IPS-18c (cell line): Measurements from ENCODE around the gene RFK.
"Not testable (repeated sequence)": the region's sequence is repeated elsewhere in the genome, so short reads cannot be mapped to it uniquely, and the experiment has no call there.

Source experiments
- H3K4me3 ChIP-seq: 2 replicates; pipeline ENCODE4 v1.7.0; 2013; ENCODE audit warnings: low read depth, mild to moderate bottlenecking, low read length, moderate library complexity; ENCODE audit not compliant: insufficient read depth
- H3K9me3 ChIP-seq: one replicate; pipeline ENCODE4 v1.6.1; 2013; ENCODE audit warnings: mild to moderate bottlenecking, low read length, moderate library complexity; ENCODE audit not compliant: control insufficient read depth, insufficient read depth

The RFK gene

GRCh38 chr9:76394195-76394959 is at the start of gene RFK:
Gene RFK (minus strand): TSS chr9:76394426. CDS start chr9:76394171, 255 bp downstream.
- no peaks in the 10 kb centered on the region for H3K9me3 ChIP-seq

GRCh38 chr9:76443887-76444286 is 49.7 kb upstream of the RFK start:
- no peak overlapping the region for H3K4me3 ChIP-seq
- peaks cover 2% of the 10 kb centered on the region for H3K9me3 ChIP-seq

More at GRCh38 chr9:76394195-76394959, at the start of gene RFK:
- peak within 1 kb of the TSS; percentile 88 for H3K4me3 ChIP-seq

- no peak overlapping the region for H3K4me3 ChIP-seq
- H3K9me3 ChIP-seq: peaks cover 2% of the 10 kb centered on the region
Measured at GRCh38 chr9:76441551-76442322, 47.5 kb upstream of the RFK start.

- Histone ChIP-seq H3K4me3 (no peak overlapping the region), H3K9me3 (no peaks in the 10 kb centered on the region)
Measured at GRCh38 chr9:76438841-76439588, 44.8 kb upstream of the RFK start.

GRCh38 chr9:76437017-76437699 is 42.9 kb upstream of the RFK start:
- not testable (repeated sequence) for H3K4me3 ChIP-seq, H3K9me3 ChIP-seq

GRCh38 chr9:76434897-76435296 is 40.7 kb upstream of the RFK start:
- H3K4me3 ChIP-seq, H3K9me3 ChIP-seq: not testable (repeated sequence)

- H3K4me3 ChIP-seq: no peak overlapping the region
- peaks cover 2% of the 10 kb centered on the region for H3K9me3 ChIP-seq
Measured at GRCh38 chr9:76433836-76434235, 39.6 kb upstream of the RFK start.

GRCh38 chr9:76433406-76433805 is 39.2 kb upstream of the RFK start:
- Histone ChIP-seq H3K9me3 (peaks cover 2% of the 10 kb centered on the region), H3K4me3 (no peak overlapping the region)

GRCh38 chr9:76431601-76432000 is 37.4 kb upstream of the RFK start:
- peaks cover 2% of the 10 kb centered on the region for H3K9me3 ChIP-seq
- H3K4me3 ChIP-seq: no peak overlapping the region

- Histone ChIP-seq H3K4me3 (no peak overlapping the region), H3K9me3 (no peaks in the 10 kb centered on the region)
Measured at GRCh38 chr9:76426807-76427419, 32.7 kb upstream of the RFK start.

GRCh38 chr9:76425677-76426453 is 31.6 kb upstream of the RFK start:
- no peaks in the 10 kb centered on the region for H3K9me3 ChIP-seq
- no peak overlapping the region for H3K4me3 ChIP-seq

GRCh38 chr9:76424491-76424890 is 30.3 kb upstream of the RFK start:
- Histone ChIP-seq H3K9me3 (no peaks in the 10 kb centered on the region), H3K4me3 (no peak overlapping the region)

- Histone ChIP-seq H3K4me3 (no peak overlapping the region), H3K9me3 (no peaks in the 10 kb centered on the region)
Measured at GRCh38 chr9:76423216-76424177, 29.3 kb upstream of the RFK start.

- H3K4me3 ChIP-seq: no peak overlapping the region
Measured at GRCh38 chr9:76419782-76420380, 25.7 kb upstream of the RFK start.

GRCh38 chr9:76417394-76417793 is 23.2 kb upstream of the RFK start:
- no peak overlapping the region for H3K4me3 ChIP-seq
- peaks cover 2% of the 10 kb centered on the region for H3K9me3 ChIP-seq

More at GRCh38 chr9:76419782-76420380, 25.7 kb upstream of the RFK start:
- peaks cover 2% of the 10 kb centered on the region for H3K9me3 ChIP-seq
